ENCODE data around the gene MVB12B.

The MVB12B gene

GRCh38 chr9:126411225-126411947 is 84.8 kb downstream of the MVB12B start:
- no peak overlapping the region for H3K4ac ChIP-seq (ENCODE audit: low read length)
- H4K91ac ChIP-seq (ENCODE audit: low read depth, low read length, poor library complexity): no peak overlapping the region
- H4K8ac ChIP-seq (ENCODE audit: low read depth, low read length): no peak overlapping the region
- no peak overlapping the region for H3K4me3 ChIP-seq (ENCODE audit: low read length in 2 of 2)
- H3K4me1 ChIP-seq (ENCODE audit: control insufficient read depth in 2 of 2, insufficient read depth in 1 of 2, low read depth in 1 of 2, low read length in 2 of 2): peaks cover under 1 to 2% of the 10 kb centered on the region in 2 donors
- no peak overlapping the region for H2BK120ac ChIP-seq (ENCODE audit: low read depth, low read length)
- H3K9ac ChIP-seq (ENCODE audit: low read depth, low read length, poor library complexity): no peak overlapping the region
- H3K14ac ChIP-seq (ENCODE audit: low read length): no peak overlapping the region
- H3K18ac ChIP-seq (ENCODE audit: low read length): no peak overlapping the region
- no peak overlapping the region for H2BK5ac ChIP-seq (ENCODE audit: low read length)
- H3K9me3 ChIP-seq (replicated peaks in 1 of 2; ENCODE audit: control insufficient read depth in 2 of 2, insufficient read depth in 1 of 2, low read depth in 1 of 2, low read length in 2 of 2): no peaks in the 10 kb centered on the region
- H3K27ac ChIP-seq (replicated peaks; ENCODE audit: low read length): no peak overlapping the region
- no peak overlapping the region for H2BK15ac ChIP-seq (ENCODE audit: low read length)
- H3K23ac ChIP-seq (ENCODE audit: low read depth, low read length, poor library complexity): no peak overlapping the region
- H2AK5ac ChIP-seq (ENCODE audit: low read depth, low read length): no peak overlapping the region
- H3K79me1 ChIP-seq (ENCODE audit: low read depth, low read length): no peaks in the 10 kb centered on the region
- no peak overlapping the region for H2BK12ac ChIP-seq (ENCODE audit: low read length)
- no peak overlapping the region for H3K4me2 ChIP-seq (ENCODE audit: insufficient read depth, low read length, poor library complexity, severe bottlenecking)
- DNase-seq (ENCODE audit: low spot score): no peak
- H3K36me3 ChIP-seq (replicated peaks in 1 of 2; ENCODE audit: control insufficient read depth in 2 of 2, insufficient read depth in 2 of 2, low read length in 2 of 2): peaks cover 2 to 29% of the 10 kb centered on the region in 2 donors
- no CpG with 5 or more reads among the region's 12 CpGs for WGBS, 2 donors (ENCODE audit: extremely low coverage in 2 of 2, insufficient read length in 2 of 2, insufficient replicate concordance in 1 of 2)
- no peak overlapping the region for H2AFZ ChIP-seq (ENCODE audit: low read length)
- no peaks in the 10 kb centered on the region for H3K27me3 ChIP-seq (ENCODE audit: control insufficient read depth in 3 of 3, insufficient read depth in 3 of 3, low read depth in 1 of 3, low read length in 3 of 3)

GRCh38 chr9:126411948-126412284 is 85.3 kb downstream of the MVB12B start:
- DNase-seq (ENCODE audit: low spot score): no peak
- no peak overlapping the region for H4K91ac ChIP-seq (ENCODE audit: low read depth, low read length, poor library complexity)
- no peaks in the 10 kb centered on the region for H3K79me1 ChIP-seq (ENCODE audit: low read depth, low read length)
- no peak overlapping the region for H2BK120ac ChIP-seq (ENCODE audit: low read depth, low read length)
- H2AFZ ChIP-seq (ENCODE audit: low read length): no peak overlapping the region
- H3K4ac ChIP-seq (ENCODE audit: low read length): no peak overlapping the region
- H3K4me2 ChIP-seq (ENCODE audit: insufficient read depth, low read length, poor library complexity, severe bottlenecking): no peak overlapping the region
- H2AK5ac ChIP-seq (ENCODE audit: low read depth, low read length): no peak overlapping the region
- H3K27me3 ChIP-seq (ENCODE audit: control insufficient read depth in 3 of 3, insufficient read depth in 3 of 3, low read depth in 1 of 3, low read length in 3 of 3): no peaks in the 10 kb centered on the region
- H3K4me1 ChIP-seq (ENCODE audit: control insufficient read depth in 2 of 2, insufficient read depth in 1 of 2, low read depth in 1 of 2, low read length in 2 of 2): peaks cover 0 to 2% of the 10 kb centered on the region in 2 donors
- H3K14ac ChIP-seq (ENCODE audit: low read length): no peak overlapping the region
- WGBS, 2 donors (ENCODE audit: extremely low coverage in 2 of 2, insufficient read length in 2 of 2, insufficient replicate concordance in 1 of 2): no CpG with 5 or more reads among the region's 6 CpGs
- H3K27ac ChIP-seq (replicated peaks; ENCODE audit: low read length): no peak overlapping the region
- H3K9ac ChIP-seq (ENCODE audit: low read depth, low read length, poor library complexity): no peak overlapping the region
- H2BK15ac ChIP-seq (ENCODE audit: low read length): no peak overlapping the region
- no peak overlapping the region for H3K23ac ChIP-seq (ENCODE audit: low read depth, low read length, poor library complexity)
- H3K9me3 ChIP-seq (replicated peaks in 1 of 2; ENCODE audit: control insufficient read depth in 2 of 2, insufficient read depth in 1 of 2, low read depth in 1 of 2, low read length in 2 of 2): no peaks in the 10 kb centered on the region
- no peak overlapping the region for H3K18ac ChIP-seq (ENCODE audit: low read length)
- no peak overlapping the region for H2BK5ac ChIP-seq (ENCODE audit: low read length)
- H2BK12ac ChIP-seq (ENCODE audit: low read length): no peak overlapping the region
- H3K36me3 ChIP-seq (replicated peaks in 1 of 2; ENCODE audit: control insufficient read depth in 2 of 2, insufficient read depth in 2 of 2, low read length in 2 of 2): peaks cover 2 to 31% of the 10 kb centered on the region in 2 donors
- no peak overlapping the region for H3K4me3 ChIP-seq (ENCODE audit: low read length in 2 of 2)
- H4K8ac ChIP-seq (ENCODE audit: low read depth, low read length): no peak overlapping the region

GRCh38 chr9:126412905-126413304 is 86.3 kb downstream of the MVB12B start:
- Histone ChIP-seq H3K4me3 (ENCODE audit: low read length in 2 of 2) (no peak overlapping the region), H4K8ac (ENCODE audit: low read depth, low read length) (no peak overlapping the region), H2AK5ac (ENCODE audit: low read depth, low read length) (no peak overlapping the region), H3K4me2 (ENCODE audit: insufficient read depth, low read length, poor library complexity, severe bottlenecking) (no peak overlapping the region), H2BK5ac (ENCODE audit: low read length) (no peak overlapping the region), H2BK12ac (ENCODE audit: low read length) (no peak overlapping the region), H4K91ac (ENCODE audit: low read depth, low read length, poor library complexity) (no peak overlapping the region), H3K79me1 (ENCODE audit: low read depth, low read length) (no peaks in the 10 kb centered on the region), H3K4me1 (ENCODE audit: control insufficient read depth in 2 of 2, insufficient read depth in 1 of 2, low read depth in 1 of 2, low read length in 2 of 2) (peaks cover 0 to 4% of the 10 kb centered on the region in 2 donors), H3K18ac (ENCODE audit: low read length) (no peak overlapping the region), H2BK120ac (ENCODE audit: low read depth, low read length) (no peak overlapping the region), H3K27ac (replicated peaks; ENCODE audit: low read length) (no peak overlapping the region), H3K4ac (ENCODE audit: low read length) (no peak overlapping the region), H3K14ac (ENCODE audit: low read length) (no peak overlapping the region), H3K9ac (ENCODE audit: low read depth, low read length, poor library complexity) (no peak overlapping the region), H3K27me3 (ENCODE audit: control insufficient read depth in 3 of 3, insufficient read depth in 3 of 3, low read depth in 1 of 3, low read length in 3 of 3) (no peaks in the 10 kb centered on the region), H3K23ac (ENCODE audit: low read depth, low read length, poor library complexity) (no peak overlapping the region), H3K36me3 (replicated peaks in 1 of 2; ENCODE audit: control insufficient read depth in 2 of 2, insufficient read depth in 2 of 2, low read length in 2 of 2) (peaks cover 2 to 31% of the 10 kb centered on the region in 2 donors), H2AFZ (ENCODE audit: low read length) (no peak overlapping the region), H2BK15ac (ENCODE audit: low read length) (no peak overlapping the region), H3K9me3 (replicated peaks in 1 of 2; ENCODE audit: control insufficient read depth in 2 of 2, insufficient read depth in 1 of 2, low read depth in 1 of 2, low read length in 2 of 2) (no peaks in the 10 kb centered on the region)
- DNase-seq (ENCODE audit: low spot score): no peak
- no CpG with 5 or more reads among the region's 3 CpGs for WGBS, 2 donors (ENCODE audit: extremely low coverage in 2 of 2, insufficient read length in 2 of 2, insufficient replicate concordance in 1 of 2)

GRCh38 chr9:126413391-126414068 is 86.9 kb downstream of the MVB12B start:
- Histone ChIP-seq H3K79me1 (ENCODE audit: low read depth, low read length) (no peaks in the 10 kb centered on the region), H2AK5ac (ENCODE audit: low read depth, low read length) (no peak overlapping the region), H3K27ac (replicated peaks; ENCODE audit: low read length) (no peak overlapping the region), H3K4me1 (ENCODE audit: control insufficient read depth in 2 of 2, insufficient read depth in 1 of 2, low read depth in 1 of 2, low read length in 2 of 2) (peaks cover 0 to 5% of the 10 kb centered on the region in 2 donors), H3K4me2 (ENCODE audit: insufficient read depth, low read length, poor library complexity, severe bottlenecking) (no peak overlapping the region), H3K14ac (ENCODE audit: low read length) (no peak overlapping the region), H2BK12ac (ENCODE audit: low read length) (no peak overlapping the region), H3K9ac (ENCODE audit: low read depth, low read length, poor library complexity) (no peak overlapping the region), H3K18ac (ENCODE audit: low read length) (no peak overlapping the region), H2BK15ac (ENCODE audit: low read length) (no peak overlapping the region), H2BK5ac (ENCODE audit: low read length) (no peak overlapping the region), H3K27me3 (ENCODE audit: control insufficient read depth in 3 of 3, insufficient read depth in 3 of 3, low read depth in 1 of 3, low read length in 3 of 3) (no peaks in the 10 kb centered on the region), H2AFZ (ENCODE audit: low read length) (no peak overlapping the region), H4K91ac (ENCODE audit: low read depth, low read length, poor library complexity) (no peak overlapping the region), H3K36me3 (replicated peaks in 1 of 2; ENCODE audit: control insufficient read depth in 2 of 2, insufficient read depth in 2 of 2, low read length in 2 of 2) (peaks cover under 1 to 29% of the 10 kb centered on the region in 2 donors), H4K8ac (ENCODE audit: low read depth, low read length) (no peak overlapping the region), H3K9me3 (replicated peaks in 1 of 2; ENCODE audit: control insufficient read depth in 2 of 2, insufficient read depth in 1 of 2, low read depth in 1 of 2, low read length in 2 of 2) (no peaks in the 10 kb centered on the region), H3K23ac (ENCODE audit: low read depth, low read length, poor library complexity) (no peak overlapping the region), H2BK120ac (ENCODE audit: low read depth, low read length) (no peak overlapping the region), H3K4ac (ENCODE audit: low read length) (no peak overlapping the region), H3K4me3 (ENCODE audit: low read length in 2 of 2) (no peak overlapping the region)
- DNase-seq (ENCODE audit: low spot score): no peak
- WGBS, 2 donors (ENCODE audit: extremely low coverage in 2 of 2, insufficient read length in 2 of 2, insufficient replicate concordance in 1 of 2): no CpG with 5 or more reads among the region's 7 CpGs

Measured in neuronal stem cell (in vitro differentiated cells).